GM21576 (cell line): Measurements from ENCODE around the gene CTNNB1.

Experiments used
- ATAC-seq: cut with Tn5 transposase; IDR thresholded peaks from one replicate; pipeline ENCODE4 v1.9.1; 2021; ENCODE audit warnings: mild to moderate bottlenecking, moderate library complexity; ENCODE audit not compliant: unreplicated experiment

CTNNB1 gene

DNA sequence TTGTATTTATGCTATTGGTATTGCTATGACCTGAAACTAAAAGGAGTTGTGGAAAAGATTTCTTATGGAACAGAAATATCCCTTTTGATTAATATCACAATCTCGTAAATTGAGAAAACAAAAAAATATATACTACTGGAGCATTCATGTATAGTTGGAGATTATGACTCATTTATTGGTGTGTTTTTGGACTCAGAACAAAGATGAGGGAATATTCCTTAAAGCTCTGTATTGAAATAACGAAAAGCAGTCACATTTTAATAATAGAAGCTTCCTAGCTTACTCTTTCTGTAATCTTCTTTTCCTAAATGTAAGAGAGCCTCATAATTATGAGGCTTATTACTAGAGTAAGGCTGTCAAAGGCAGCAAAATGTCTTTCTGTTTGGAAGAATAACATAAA, 14.3 kb downstream of the CTNNB1 start:
- ATAC-seq, result no peak

DNA sequence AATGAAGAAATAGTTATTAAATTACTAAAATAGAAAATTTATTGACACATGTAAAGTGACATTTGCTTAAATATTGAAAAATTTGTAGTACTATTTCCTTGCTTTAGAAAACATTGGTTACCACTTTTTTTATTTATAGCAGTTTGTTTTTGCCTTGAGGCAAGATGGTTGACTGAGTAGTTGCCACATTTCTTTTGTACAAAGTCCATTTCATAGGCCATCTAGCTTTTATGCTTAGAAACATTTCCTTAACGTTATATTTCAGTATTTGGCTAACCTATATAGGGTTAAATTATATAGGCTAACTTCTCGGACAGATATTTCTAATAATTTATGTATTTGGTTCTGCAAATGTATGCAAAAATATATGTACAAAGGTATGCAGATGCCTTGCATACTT, 17.1 kb downstream of the CTNNB1 start:
- no peak for ATAC-seq

DNA sequence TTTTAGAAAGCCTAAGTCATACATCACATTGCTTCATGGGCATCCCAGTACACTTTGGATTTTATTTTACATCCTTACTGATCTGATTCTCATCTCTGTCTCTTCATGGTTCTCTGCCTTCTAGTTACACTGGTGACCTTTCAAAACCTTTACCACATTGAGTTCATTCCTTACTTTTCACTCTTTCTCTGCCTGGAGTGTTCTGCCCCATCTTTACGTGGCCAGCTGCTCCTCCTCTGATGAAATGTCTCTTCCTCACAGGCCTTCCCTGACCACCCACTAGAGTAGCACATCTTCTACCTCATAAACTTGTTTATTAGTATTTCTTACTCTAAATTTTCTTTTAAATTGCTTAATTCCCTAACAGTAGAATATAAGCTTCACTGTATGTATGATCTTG, 17.7 kb downstream of the CTNNB1 start:
- no peak for ATAC-seq

- no peak for ATAC-seq
Observed at GRCh38 chr3:41219424-41219823, 20.1 kb downstream of the CTNNB1 start.

- no peak for ATAC-seq
Observed at GRCh38 chr3:41220906-41221677, 21.8 kb downstream of the CTNNB1 start.

- ATAC-seq, result no peak
Observed at GRCh38 chr3:41222012-41222411, 22.7 kb downstream of the CTNNB1 start.

DNA sequence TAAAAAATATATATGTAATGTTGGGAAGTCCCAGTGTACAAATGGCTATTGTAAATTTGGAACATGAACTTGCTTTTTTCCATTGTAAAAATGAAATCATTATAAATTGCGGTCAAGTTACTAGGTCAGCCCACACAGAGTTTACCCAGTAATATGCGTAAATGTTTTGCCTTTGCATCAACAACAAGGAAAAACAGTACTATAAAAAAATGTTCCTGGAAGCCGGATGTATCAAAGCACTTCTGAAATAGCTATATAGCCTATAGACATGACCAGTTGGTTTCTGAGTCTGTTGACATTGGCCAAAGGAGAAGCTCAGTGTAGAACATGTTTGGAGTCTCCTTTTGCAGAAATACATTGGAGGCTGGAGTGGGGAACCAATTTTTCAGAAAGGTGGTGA, 23.2 kb downstream of the CTNNB1 start:
- no peak for ATAC-seq

- no peak for ATAC-seq
Observed at GRCh38 chr3:41223078-41223477, 23.8 kb downstream of the CTNNB1 start.

DNA sequence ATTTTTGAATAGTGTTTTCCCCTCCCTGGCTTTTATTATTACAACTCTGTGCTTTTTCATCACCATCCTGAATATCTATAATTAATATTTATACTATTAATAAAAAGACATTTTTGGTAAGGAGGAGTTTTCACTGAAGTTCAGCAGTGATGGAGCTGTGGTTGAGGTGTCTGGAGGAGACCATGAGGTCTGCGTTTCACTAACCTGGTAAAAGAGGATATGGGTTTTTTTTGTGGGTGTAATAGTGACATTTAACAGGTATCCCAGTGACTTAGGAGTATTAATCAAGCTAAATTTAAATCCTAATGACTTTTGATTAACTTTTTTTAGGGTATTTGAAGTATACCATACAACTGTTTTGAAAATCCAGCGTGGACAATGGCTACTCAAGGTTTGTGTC, 24.4 kb downstream of the CTNNB1 start:
- ATAC-seq, result no peak

DNA sequence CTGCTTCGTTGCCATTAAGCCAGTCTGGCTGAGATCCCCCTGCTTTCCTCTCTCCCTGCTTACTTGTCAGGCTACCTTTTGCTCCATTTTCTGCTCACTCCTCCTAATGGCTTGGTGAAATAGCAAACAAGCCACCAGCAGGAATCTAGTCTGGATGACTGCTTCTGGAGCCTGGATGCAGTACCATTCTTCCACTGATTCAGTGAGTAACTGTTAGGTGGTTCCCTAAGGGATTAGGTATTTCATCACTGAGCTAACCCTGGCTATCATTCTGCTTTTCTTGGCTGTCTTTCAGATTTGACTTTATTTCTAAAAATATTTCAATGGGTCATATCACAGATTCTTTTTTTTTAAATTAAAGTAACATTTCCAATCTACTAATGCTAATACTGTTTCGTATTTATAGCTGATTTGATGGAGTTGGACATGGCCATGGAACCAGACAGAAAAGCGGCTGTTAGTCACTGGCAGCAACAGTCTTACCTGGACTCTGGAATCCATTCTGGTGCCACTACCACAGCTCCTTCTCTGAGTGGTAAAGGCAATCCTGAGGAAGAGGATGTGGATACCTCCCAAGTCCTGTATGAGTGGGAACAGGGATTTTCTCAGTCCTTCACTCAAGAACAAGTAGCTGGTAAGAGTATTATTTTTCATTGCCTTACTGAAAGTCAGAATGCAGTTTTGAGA, 25.0 kb downstream of the CTNNB1 start:
- no peak for ATAC-seq

GRCh38 chr3:41234823-41235721, 35.8 kb downstream of the CTNNB1 start:
- no peak for ATAC-seq

DNA sequence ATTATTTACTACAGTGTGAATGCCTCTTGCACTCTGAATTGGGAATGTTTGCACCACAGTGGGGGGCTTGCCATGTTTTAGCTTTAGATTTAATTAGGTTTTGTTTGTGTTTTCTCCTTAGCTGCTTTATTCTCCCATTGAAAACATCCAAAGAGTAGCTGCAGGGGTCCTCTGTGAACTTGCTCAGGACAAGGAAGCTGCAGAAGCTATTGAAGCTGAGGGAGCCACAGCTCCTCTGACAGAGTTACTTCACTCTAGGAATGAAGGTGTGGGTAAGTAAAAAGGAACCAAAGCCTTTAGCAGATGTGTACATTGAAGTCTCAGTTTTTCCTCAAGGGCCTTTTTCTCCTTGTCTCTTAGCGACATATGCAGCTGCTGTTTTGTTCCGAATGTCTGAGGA, 36.9 kb downstream of the CTNNB1 start:
- ATAC-seq, result no peak

- no peak for ATAC-seq
Observed at GRCh38 chr3:41237907-41238306, 38.6 kb downstream of the CTNNB1 start.

DNA sequence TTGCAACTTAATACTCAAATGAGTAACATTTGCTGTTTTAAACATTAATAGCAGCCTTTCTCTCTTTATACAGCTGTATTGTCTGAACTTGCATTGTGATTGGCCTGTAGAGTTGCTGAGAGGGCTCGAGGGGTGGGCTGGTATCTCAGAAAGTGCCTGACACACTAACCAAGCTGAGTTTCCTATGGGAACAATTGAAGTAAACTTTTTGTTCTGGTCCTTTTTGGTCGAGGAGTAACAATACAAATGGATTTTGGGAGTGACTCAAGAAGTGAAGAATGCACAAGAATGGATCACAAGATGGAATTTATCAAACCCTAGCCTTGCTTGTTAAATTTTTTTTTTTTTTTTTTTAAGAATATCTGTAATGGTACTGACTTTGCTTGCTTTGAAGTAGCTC, 40.3 kb downstream of the CTNNB1 start:
- ATAC-seq, result no peak

DNA sequence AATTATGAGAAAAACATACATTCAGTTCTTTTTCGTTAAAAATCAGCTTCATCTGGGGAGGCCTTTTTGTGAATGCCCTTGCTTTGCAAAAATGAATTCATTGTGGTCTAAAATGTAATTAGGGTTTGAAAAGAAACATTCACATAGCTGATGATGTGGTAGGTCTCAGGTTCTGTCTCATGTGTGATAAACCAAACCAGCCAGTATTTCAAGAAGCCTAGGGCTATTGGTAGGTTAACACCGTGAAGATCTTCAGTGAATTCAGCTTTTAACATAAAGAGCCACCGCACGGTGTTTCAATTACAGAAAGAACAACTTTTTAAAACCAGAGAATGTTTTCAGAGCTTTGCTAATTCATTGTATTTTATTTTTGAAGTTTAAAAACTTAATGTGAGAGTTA, 41.9 kb downstream of the CTNNB1 start:
- no peak for ATAC-seq

GRCh38 chr3:41241800-41242571, 42.7 kb downstream of the CTNNB1 start:
- no peak for ATAC-seq

- no peak for ATAC-seq
Observed at GRCh38 chr3:41243183-41243582, 43.9 kb downstream of the CTNNB1 start.

- no peak for ATAC-seq
Observed at GRCh38 chr3:41244620-41245336, 45.5 kb downstream of the CTNNB1 start.

DNA sequence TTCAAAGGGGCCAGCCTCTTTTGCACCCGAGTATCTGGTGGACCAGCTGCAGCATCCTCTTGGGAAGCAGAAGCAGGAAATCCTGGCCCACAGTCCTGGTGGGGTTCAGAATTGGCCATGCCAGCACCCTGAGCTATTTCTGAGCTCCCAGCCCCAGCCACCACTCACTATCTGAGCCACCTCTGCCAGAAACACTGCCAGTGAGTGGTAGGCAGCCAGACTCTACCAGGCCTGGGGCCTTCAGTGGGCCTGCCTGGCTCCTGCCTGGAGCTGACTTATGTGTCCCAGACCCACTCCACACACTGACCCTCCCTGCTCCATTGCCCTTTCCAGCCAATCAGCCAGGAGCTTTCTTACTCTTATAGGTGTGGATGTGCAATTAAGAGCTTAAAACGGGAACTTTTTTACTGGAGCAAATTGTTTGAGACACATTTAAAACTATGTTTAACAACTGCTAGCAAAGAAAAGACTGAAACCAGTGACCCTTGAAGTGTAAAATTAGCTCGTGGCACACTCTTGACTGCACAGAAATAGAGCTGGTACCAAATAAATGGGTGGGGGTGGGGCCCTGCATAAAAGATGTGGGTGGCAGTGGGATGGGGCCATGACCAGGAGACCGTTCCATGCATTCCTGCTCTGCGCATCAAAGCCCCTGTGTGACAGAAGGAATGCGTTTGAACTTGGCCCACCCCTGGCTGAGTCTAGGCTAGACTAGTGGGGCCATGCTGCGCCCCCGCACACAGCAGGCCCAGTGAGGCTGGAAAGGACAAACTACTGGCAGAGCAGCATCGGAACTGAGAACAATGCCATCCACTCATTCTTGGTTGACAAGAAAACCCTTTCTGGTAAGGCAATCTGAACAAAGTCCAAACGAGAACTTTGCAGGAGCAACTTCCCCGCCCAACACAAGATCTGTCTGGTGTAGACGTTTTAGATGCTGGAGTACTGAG, 48.0 kb downstream of the CTNNB1 start:
- no peak for ATAC-seq
